ENCODE results near the gene AP1B1.
A peak's percentile ranks its signal among the peaks of the same experiment; 100 is the strongest.

The AP1B1 gene

DNA sequence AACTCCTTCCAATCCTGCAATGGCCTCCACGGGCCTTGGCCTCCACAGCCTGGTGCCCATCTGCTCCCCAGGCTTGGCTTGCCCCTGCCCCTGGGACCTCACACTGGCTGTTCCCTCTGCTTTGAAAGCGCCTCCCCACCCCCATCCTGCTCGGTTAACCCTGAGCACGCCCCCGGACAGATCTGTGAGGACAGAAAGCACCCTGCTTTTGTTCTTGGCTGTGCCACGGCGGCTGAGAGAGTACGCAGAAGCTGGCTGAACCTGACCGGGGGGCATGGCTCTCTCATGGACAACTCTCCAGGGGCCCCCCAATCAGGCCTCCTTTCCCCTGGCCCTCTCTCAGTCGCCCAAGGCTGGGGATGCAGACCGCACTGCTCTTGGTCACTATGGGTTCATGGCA, 52.7 kb downstream of the AP1B1 start:
- TF ChIP-seq, protein P1, sequence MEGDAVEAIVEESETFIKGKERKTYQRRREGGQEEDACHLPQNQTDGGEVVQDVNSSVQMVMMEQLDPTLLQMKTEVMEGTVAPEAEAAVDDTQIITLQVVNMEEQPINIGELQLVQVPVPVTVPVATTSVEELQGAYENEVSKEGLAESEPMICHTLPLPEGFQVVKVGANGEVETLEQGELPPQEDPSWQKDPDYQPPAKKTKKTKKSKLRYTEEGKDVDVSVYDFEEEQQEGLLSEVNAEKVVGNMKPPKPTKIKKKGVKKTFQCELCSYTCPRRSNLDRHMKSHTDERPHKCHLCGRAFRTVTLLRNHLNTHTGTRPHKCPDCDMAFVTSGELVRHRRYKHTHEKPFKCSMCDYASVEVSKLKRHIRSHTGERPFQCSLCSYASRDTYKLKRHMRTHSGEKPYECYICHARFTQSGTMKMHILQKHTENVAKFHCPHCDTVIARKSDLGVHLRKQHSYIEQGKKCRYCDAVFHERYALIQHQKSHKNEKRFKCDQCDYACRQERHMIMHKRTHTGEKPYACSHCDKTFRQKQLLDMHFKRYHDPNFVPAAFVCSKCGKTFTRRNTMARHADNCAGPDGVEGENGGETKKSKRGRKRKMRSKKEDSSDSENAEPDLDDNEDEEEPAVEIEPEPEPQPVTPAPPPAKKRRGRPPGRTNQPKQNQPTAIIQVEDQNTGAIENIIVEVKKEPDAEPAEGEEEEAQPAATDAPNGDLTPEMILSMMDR (conservative IDR thresholded peaks at IDR 0.05), result no peak
- no peak for TF ChIP-seq ZFX (IDR thresholded peaks at IDR 0.05)
- H3K27ac ChIP-seq, result peak overlapping the region; percentile 88

DNA sequence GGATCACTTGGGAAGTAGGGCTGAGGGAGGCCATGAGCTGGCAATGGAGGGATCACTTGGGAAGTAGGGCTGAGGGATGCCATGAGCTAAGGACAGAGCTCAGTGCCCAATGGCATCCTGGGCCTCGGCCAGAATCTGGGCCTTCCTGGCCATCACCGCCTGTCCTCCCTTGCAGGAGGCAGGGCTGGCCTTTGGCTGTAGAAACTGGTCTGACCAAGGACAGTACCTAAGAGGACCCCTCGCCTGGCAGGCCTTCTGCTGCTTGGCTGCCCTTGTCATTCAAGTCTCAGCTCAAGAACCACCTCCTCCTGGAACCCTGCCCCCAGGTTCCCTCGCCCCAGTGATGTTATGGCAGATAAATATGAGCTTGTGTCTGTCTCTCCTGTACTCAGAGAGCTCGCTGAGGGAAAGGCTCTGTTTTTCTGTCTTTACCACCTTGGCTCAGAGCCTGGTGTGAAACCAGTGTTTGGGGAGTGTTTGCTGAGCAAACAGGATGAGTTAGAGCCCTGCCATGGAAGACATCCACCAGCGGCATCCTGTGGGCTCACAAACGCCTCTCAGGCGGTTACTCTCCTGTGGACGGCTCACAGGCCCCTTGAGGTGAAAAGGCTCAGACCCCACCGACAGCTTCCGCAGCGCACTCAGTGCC, 53.5 kb downstream of the AP1B1 start:
- TF ChIP-seq, protein P1 (conservative IDR thresholded peaks at IDR 0.05), result no peak
- TF ChIP-seq ZFX (IDR thresholded peaks at IDR 0.05), result no peak
- H3K27ac ChIP-seq, result peak overlapping the region; percentile 88

DNA sequence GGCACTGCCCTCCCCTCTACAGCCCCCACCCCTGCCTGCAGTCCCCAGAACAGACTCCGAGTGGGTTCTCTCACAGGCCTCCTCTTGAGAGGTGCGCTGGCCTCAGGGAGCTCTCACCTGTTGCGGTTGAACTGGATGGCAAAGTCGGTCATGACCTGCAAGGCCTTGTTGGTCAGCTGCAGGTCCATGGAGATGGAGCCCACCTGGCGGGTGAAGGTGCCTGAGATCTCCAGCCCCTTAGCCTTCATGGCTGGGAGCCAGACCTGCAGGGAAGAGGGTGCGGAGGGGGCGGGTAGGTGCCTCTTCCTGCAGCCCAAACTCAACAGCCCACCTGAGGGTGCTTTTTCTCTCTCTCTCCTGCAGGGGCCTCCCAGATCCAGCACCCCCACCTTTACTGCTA, 54.2 kb downstream of the AP1B1 start:
- TF ChIP-seq, protein P1 (conservative IDR thresholded peaks at IDR 0.05), result no peak
- TF ChIP-seq ZFX (IDR thresholded peaks at IDR 0.05), result no peak

DNA sequence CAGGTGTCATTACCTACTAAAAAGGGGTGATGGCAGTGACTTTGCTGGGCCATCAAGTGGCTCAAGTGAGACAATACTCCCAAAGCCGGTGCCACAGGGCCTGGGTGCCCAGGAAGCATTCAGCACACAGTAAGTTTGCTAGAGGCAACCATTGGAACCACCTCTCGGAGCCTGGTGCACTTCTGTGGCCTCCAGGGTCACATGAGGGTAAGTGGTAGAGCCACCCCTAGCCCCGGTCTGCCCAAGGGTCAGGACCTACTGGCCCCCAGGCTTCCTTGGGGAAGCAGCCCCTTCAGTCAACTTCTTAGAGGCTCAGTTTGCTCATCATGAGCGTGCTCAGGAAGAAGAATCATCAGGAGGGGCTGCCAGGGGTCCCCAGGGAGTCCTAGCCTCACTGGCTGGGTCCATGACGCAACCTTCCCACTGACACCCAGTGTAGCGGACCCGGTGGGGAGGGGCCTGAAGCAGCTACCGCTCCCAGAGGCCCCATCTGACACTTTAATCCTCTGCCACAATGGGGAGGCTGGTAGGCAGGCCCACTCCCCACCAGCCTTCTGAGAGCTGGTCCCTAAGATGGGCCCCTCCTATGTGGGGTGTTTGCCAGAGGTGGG, 55.4 kb downstream of the AP1B1 start:
- TF ChIP-seq, protein P1 (conservative IDR thresholded peaks at IDR 0.05), result no peak
- TF ChIP-seq ZFX (IDR thresholded peaks at IDR 0.05), result no peak
- no peak overlapping the region for H3K27ac ChIP-seq

More for the DNA sequence above, 54.2 kb downstream of the AP1B1 start:
- H3K27ac ChIP-seq, result peak overlapping the region; percentile 88

DNA sequence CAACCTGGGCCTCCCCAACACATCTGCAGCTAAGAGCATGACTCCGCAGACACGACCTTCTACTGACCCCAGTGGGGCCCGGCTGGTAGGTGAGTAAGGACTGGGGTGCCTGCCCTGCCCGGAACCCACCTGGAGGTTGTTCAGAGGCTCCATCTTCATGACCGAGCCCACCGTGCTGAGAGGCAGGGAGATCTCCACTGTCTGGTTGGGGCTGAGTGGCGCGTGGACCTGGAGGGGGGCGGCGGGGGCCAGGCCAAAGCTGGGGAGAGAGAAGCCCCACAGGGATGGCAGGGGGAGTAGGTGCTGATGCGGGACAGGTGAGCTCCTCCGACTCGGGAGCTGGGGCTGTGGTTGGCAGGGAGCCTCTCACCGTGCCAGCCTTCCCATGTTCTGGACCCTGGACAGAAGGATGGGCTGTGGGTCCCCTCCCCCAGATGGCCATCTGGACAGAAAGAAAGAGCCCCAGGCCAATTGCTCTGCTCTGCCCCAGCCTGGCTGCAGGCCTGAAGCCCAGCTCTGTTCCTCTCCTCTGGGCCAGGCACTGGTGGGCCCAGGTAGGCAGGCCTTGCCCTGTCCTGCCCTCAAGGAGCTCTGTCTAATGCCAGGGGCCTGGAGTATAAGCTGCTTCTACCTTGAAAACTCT, 56.6 kb downstream of the AP1B1 start:
- no peak for TF ChIP-seq ZFX (IDR thresholded peaks at IDR 0.05)
- TF ChIP-seq, protein P1 (conservative IDR thresholded peaks at IDR 0.05), result no peak
- H3K27ac ChIP-seq, result no peak overlapping the region

DNA sequence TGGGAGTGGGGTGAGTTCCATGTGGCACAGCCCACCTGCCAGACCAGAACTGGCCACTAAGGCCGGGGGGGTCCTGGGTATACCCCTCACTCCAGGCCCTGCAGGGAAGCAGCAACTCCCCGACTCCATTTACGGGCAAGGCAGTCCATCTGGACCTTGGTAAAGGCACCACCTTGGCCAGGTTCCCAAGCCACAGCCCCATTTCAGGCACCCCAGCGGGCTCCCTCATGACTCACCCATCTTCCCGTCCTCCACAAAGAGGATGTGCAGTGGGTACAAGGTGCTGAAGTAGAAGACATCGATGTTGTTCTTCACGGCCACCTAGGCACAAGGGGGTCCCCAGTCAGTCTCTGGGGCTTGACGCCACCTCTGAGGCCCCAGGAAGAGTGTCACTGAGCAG, 57.2 kb downstream of the AP1B1 start:
- no peak overlapping the region for H3K27ac ChIP-seq
- TF ChIP-seq, protein P1 (conservative IDR thresholded peaks at IDR 0.05), result no peak
- no peak for TF ChIP-seq ZFX (IDR thresholded peaks at IDR 0.05)

DNA sequence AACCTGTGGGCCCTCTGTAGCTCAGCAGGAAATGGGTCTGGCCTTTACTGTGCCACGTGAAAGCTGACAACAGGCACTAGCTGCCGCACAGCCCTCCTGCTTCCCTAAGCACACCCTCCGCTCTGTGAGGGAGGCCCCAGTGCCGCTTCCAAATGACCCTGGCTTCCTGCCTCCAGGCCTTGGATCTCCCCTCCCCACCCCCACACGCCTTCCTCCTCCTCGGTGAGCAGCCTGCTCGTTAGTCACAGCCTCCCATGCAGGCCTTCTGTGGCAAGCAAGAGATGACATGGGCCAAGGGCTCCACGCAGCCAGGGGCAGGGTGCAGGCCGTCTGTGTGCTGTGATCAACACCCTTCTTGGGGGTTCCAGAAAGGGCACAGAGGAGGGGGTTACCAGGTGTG, 57.6 kb downstream of the AP1B1 start:
- no peak overlapping the region for H3K27ac ChIP-seq
- TF ChIP-seq ZFX (IDR thresholded peaks at IDR 0.05), result no peak
- TF ChIP-seq, protein P1 (conservative IDR thresholded peaks at IDR 0.05), result no peak
